Smooth muscle cell (in vitro differentiated cells): ENCODE data around the gene ATP5PO. TPM values are rescaled to one million over a fixed set of nuclear protein-coding genes. Genes with fewer than 3 reads are reported as not detected.

Source experiments
- DNase-seq: peaks from one replicate; lab custom pipeline; 2025; ENCODE audit not compliant: unreplicated experiment; lab: John Stamatoyannopoulos, UW
- H2AFZ ChIP-seq: fragments of 200-600 bp; sonication (generic); 2 replicates; pipeline ENCODE4 v1.6.0; 2016; ENCODE audit warnings: antibody characterized with exemption, low read depth, mild to moderate bottlenecking
- H3F3A ChIP-seq: fragments of 200-600 bp; sonication (generic); 2 replicates; pipeline ENCODE4 v1.6.0; 2017; ENCODE audit warnings: antibody characterized with exemption, low read depth
- H3K27ac ChIP-seq: fragments of 200-600 bp; sonication (generic); 2 replicates; pipeline ENCODE4 v1.5.1; 2016; ENCODE audit warnings: low read depth, mild to moderate bottlenecking
- H3K27me3 ChIP-seq: fragments of 200-600 bp; sonication (generic); 2 replicates; pipeline ENCODE4 v1.6.1; 2016; ENCODE audit warnings: low read depth, mild to moderate bottlenecking
- H3K36me3 ChIP-seq: fragments of 200-600 bp; sonication (generic); 2 replicates; pipeline ENCODE4 v1.5.1; 2016; ENCODE audit warnings: low read depth
- H3K4me1 ChIP-seq: fragments of 200-600 bp; sonication (generic); 2 replicates; pipeline ENCODE4 v1.5.1; 2016; ENCODE audit warnings: low read depth
- H3K4me2 ChIP-seq: fragments of 200-600 bp; sonication (generic); 2 replicates; pipeline ENCODE4 v1.6.0; 2016; ENCODE audit warnings: mild to moderate bottlenecking
- H3K4me3 ChIP-seq: fragments of 200-600 bp; sonication (generic); 2 replicates; pipeline ENCODE4 v1.5.1; 2016; ENCODE audit warnings: mild to moderate bottlenecking
- H3K79me2 ChIP-seq: fragments of 200-600 bp; sonication (generic); 2 replicates; pipeline ENCODE4 v1.6.0; 2016; ENCODE audit warnings: low read depth, mild to moderate bottlenecking
- H3K9ac ChIP-seq: fragments of 200-600 bp; sonication (generic); 2 replicates; pipeline ENCODE4 v1.6.0; 2016; ENCODE audit warnings: low read depth
- H3K9me3 ChIP-seq: fragments of 200-600 bp; sonication (generic); replicated peaks from 2 replicates; pipeline ENCODE4 v1.5.1; 2016; ENCODE audit warnings: low read depth
- H4K20me1 ChIP-seq: fragments of 200-600 bp; sonication (generic); 2 replicates; pipeline ENCODE4 v1.6.0; 2016; ENCODE audit warnings: low read depth
- CTCF ChIP-seq: fragments of 200-600 bp; sonication (generic); IDR thresholded peaks from 2 replicates; pipeline ENCODE4 v1.5.1; 2017; ENCODE audit warnings: borderline replicate concordance, mild to moderate bottlenecking, antibody characterized with exemption; ENCODE audit not compliant: insufficient read depth, poor library complexity, severe bottlenecking
- WGBS: methylation state at CpG from one replicate; pipeline ENCODE4 v1.1.7; 2016; ENCODE audit warnings: low lambda C conversion rate; 5-methylcytosine and 5-hydroxymethylcytosine counted together
- polyA plus RNA-seq: library from polyadenylated mRNA; unstranded; fragments of >200 nt; fragmentation: Nextera tagmentation; extraction: Ambion mirVana; gene quantifications from 2 replicates; pipeline ENCODE4 v1.2.1, GENCODE V29; 2016
- total RNA-seq: library from RNA; depleted of rRNA; stranded (reverse); fragments of >200 nt; gene quantifications from 2 replicates; pipeline ENCODE4 v1.2.3, GENCODE V29; 2014

The ATP5PO gene
- total and polyA plus RNA-seq, 2 experiments from 2014 or later: 226 to 363 TPM

- Histone ChIP-seq H3K27me3 (no peaks in the 10 kb centered on the region), H3K79me2 (no peaks in the 10 kb centered on the region), H2AFZ (peak overlapping the region; percentile 5), H3K9ac (no peak overlapping the region), H4K20me1 (no peaks in the 10 kb centered on the region), H3K27ac (peak overlapping the region; percentile 77), H3K36me3 (no peaks in the 10 kb centered on the region), H3F3A (peaks cover 16% of the 10 kb centered on the region), H3K4me1 (peaks cover 21% of the 10 kb centered on the region), H3K9me3 (no peaks in the 10 kb centered on the region), H3K4me3 (no peak overlapping the region), H3K4me2 (peak overlapping the region; percentile 49)
- WGBS: 68% methylated on average over 8 of the region's 8 CpGs
- no peak for DNase-seq
- no peak for TF ChIP-seq CTCF
Measured at GRCh38 chr21:33951276-33952178, 35.9 kb upstream of the ATP5PO start.

- H3K79me2 ChIP-seq: no peaks in the 10 kb centered on the region
- H3K27me3 ChIP-seq: no peaks in the 10 kb centered on the region
- no peaks in the 10 kb centered on the region for H3K9me3 ChIP-seq
- WGBS: 92% methylated on average over 10 of the region's 10 CpGs
- DNase-seq: no peak
- no peaks in the 10 kb centered on the region for H3K36me3 ChIP-seq
- no peak overlapping the region for H3K9ac ChIP-seq
- H3K4me1 ChIP-seq: peaks cover 21% of the 10 kb centered on the region
- H3K4me3 ChIP-seq: no peak overlapping the region
- H4K20me1 ChIP-seq: no peaks in the 10 kb centered on the region
- TF ChIP-seq CTCF: no peak
- no peak overlapping the region for H2AFZ ChIP-seq
- no peak overlapping the region for H3K4me2 ChIP-seq
- peaks cover 16% of the 10 kb centered on the region for H3F3A ChIP-seq
- peak overlapping the region; percentile 77 for H3K27ac ChIP-seq
Measured at GRCh38 chr21:33950431-33951079, 35.0 kb upstream of the ATP5PO start.

GRCh38 chr21:33949516-33950430, 34.2 kb upstream of the ATP5PO start:
- Histone ChIP-seq H3K9ac (peak overlapping the region; percentile 57), H3K27me3 (no peaks in the 10 kb centered on the region), H2AFZ (no peak overlapping the region), H3K4me2 (no peak overlapping the region), H3F3A (peaks cover 16% of the 10 kb centered on the region), H3K36me3 (no peaks in the 10 kb centered on the region), H4K20me1 (no peaks in the 10 kb centered on the region), H3K4me1 (peaks cover 21% of the 10 kb centered on the region), H3K27ac (no peak overlapping the region), H3K79me2 (no peaks in the 10 kb centered on the region), H3K4me3 (no peak overlapping the region), H3K9me3 (no peaks in the 10 kb centered on the region)
- no peak for TF ChIP-seq CTCF
- WGBS: 94% methylated on average over 12 of the region's 12 CpGs
- no peak for DNase-seq
